ENCODE measurements around the gene FILIP1. TPM values are rescaled to one million over a fixed set of nuclear protein-coding genes. Genes with fewer than 3 reads are reported as not detected.

FILIP1 gene
- total and polyA plus RNA-seq, 2 of the 8 experiments (the other 6 are each of a cell fraction or from before 2014, with no cell fraction given): 2.4 to 5.7 TPM

DNA sequence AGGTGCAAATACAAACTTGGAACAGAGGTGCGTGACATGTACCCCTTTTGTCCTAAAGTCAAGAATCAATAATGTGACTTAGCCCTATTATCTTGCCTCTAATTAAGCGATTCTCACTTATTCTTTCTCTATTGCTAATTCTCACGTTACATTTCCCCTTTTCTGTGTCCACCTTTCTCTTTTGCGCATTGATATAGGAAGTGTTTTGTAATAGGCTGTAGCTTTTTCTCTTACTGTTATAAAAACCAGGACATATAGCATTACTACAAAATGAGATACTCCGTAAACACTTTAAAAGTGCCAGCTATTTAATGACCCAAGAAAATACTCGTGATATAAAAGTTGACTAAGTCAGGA lies 208.3 kb downstream of the FILIP1 start (continued):
- TF ChIP-seq, protein P1, sequence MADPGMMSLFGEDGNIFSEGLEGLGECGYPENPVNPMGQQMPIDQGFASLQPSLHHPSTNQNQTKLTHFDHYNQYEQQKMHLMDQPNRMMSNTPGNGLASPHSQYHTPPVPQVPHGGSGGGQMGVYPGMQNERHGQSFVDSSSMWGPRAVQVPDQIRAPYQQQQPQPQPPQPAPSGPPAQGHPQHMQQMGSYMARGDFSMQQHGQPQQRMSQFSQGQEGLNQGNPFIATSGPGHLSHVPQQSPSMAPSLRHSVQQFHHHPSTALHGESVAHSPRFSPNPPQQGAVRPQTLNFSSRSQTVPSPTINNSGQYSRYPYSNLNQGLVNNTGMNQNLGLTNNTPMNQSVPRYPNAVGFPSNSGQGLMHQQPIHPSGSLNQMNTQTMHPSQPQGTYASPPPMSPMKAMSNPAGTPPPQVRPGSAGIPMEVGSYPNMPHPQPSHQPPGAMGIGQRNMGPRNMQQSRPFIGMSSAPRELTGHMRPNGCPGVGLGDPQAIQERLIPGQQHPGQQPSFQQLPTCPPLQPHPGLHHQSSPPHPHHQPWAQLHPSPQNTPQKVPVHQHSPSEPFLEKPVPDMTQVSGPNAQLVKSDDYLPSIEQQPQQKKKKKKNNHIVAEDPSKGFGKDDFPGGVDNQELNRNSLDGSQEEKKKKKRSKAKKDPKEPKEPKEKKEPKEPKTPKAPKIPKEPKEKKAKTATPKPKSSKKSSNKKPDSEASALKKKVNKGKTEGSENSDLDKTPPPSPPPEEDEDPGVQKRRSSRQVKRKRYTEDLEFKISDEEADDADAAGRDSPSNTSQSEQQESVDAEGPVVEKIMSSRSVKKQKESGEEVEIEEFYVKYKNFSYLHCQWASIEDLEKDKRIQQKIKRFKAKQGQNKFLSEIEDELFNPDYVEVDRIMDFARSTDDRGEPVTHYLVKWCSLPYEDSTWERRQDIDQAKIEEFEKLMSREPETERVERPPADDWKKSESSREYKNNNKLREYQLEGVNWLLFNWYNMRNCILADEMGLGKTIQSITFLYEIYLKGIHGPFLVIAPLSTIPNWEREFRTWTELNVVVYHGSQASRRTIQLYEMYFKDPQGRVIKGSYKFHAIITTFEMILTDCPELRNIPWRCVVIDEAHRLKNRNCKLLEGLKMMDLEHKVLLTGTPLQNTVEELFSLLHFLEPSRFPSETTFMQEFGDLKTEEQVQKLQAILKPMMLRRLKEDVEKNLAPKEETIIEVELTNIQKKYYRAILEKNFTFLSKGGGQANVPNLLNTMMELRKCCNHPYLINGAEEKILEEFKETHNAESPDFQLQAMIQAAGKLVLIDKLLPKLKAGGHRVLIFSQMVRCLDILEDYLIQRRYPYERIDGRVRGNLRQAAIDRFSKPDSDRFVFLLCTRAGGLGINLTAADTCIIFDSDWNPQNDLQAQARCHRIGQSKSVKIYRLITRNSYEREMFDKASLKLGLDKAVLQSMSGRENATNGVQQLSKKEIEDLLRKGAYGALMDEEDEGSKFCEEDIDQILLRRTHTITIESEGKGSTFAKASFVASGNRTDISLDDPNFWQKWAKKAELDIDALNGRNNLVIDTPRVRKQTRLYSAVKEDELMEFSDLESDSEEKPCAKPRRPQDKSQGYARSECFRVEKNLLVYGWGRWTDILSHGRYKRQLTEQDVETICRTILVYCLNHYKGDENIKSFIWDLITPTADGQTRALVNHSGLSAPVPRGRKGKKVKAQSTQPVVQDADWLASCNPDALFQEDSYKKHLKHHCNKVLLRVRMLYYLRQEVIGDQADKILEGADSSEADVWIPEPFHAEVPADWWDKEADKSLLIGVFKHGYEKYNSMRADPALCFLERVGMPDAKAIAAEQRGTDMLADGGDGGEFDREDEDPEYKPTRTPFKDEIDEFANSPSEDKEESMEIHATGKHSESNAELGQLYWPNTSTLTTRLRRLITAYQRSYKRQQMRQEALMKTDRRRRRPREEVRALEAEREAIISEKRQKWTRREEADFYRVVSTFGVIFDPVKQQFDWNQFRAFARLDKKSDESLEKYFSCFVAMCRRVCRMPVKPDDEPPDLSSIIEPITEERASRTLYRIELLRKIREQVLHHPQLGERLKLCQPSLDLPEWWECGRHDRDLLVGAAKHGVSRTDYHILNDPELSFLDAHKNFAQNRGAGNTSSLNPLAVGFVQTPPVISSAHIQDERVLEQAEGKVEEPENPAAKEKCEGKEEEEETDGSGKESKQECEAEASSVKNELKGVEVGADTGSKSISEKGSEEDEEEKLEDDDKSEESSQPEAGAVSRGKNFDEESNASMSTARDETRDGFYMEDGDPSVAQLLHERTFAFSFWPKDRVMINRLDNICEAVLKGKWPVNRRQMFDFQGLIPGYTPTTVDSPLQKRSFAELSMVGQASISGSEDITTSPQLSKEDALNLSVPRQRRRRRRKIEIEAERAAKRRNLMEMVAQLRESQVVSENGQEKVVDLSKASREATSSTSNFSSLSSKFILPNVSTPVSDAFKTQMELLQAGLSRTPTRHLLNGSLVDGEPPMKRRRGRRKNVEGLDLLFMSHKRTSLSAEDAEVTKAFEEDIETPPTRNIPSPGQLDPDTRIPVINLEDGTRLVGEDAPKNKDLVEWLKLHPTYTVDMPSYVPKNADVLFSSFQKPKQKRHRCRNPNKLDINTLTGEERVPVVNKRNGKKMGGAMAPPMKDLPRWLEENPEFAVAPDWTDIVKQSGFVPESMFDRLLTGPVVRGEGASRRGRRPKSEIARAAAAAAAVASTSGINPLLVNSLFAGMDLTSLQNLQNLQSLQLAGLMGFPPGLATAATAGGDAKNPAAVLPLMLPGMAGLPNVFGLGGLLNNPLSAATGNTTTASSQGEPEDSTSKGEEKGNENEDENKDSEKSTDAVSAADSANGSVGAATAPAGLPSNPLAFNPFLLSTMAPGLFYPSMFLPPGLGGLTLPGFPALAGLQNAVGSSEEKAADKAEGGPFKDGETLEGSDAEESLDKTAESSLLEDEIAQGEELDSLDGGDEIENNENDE (IDR thresholded peaks at IDR 0.05; ENCODE audit: insufficient replicate concordance, low read length): peak; percentile 33
- peak in 1 of 2 experiments; percentile 2; a peak in 1 of 3 replicates for TF ChIP-seq POLR2A (IDR thresholded peaks at IDR 0.05; ENCODE audit: control extremely low read depth in 1 of 2, low read depth in 2 of 2, low read length in 2 of 2)

Measured in H1 (cell line).